Uterus (tissue), 2 donors: Measurements from ENCODE around the gene IBTK.

Source experiments
- CTCF ChIP-seq, 4 experiments: fragments of 200-600 bp in 2 of 4; fragments of 450-650 bp in 2 of 4; sonication (generic) in 2 of 4; IDR thresholded peaks; one replicate each; pipeline ENCODE4 v1.5.1; 2016 to 2019; ENCODE audit warnings: antibody characterized with exemption in 4 of 4, mild to moderate bottlenecking in 2 of 4, moderate library complexity in 1 of 4
- POLR2A ChIP-seq, 2 donors: fragments of 450-650 bp; IDR thresholded peaks; one replicate each; pipeline ENCODE4 v1.6.1; 2016; ENCODE audit warnings: antibody characterized with exemption in 2 of 2, mild to moderate bottlenecking in 1 of 2, moderate library complexity in 1 of 2

- no peak for TF ChIP-seq CTCF (IDR thresholded peaks at IDR 0.05)
- TF ChIP-seq POLR2A (IDR thresholded peaks at IDR 0.05): no peak
Observed at GRCh38 chr6:82142524-82142923, 105.0 kb downstream of the IBTK start.
